Calu3 (cell line): Measurements from ENCODE around the gene FAM13C. TPM values are rescaled to one million over a fixed set of nuclear protein-coding genes. Genes with fewer than 3 reads are reported as not detected.

Experiments
- BruUV-seq: library from RNA; stranded (reverse); fragments of 400-500 nt; replicated peaks from 2 replicates; lab custom pipeline; 2021; lab: Mats Ljungman, UMichigan
- CTCF ChIA-PET: fragments of 300-600 bp; sonication (Branson Sonifier 250); formaldehyde crosslinking; loops from one replicate; lab custom pipeline; 2022; ENCODE audit warnings: antibody characterized with exemption; lab: Charles Lee
- DNase-seq: peaks from one replicate; pipeline ENCODE4 v3.0.0; 2022
- H3K27ac Mint-ChIP-seq: one replicate; pipeline ENCODE4 v1.8.0; 2022; ENCODE audit warnings: mixed read lengths; ENCODE audit not compliant: unreplicated experiment
- H3K27me3 Mint-ChIP-seq: one replicate; pipeline ENCODE4 v1.8.0; 2022; ENCODE audit warnings: mixed read lengths; ENCODE audit not compliant: unreplicated experiment
- H3K36me3 Mint-ChIP-seq: one replicate; pipeline ENCODE4 v1.8.0; 2022; ENCODE audit warnings: mild to moderate bottlenecking, moderate library complexity, mixed read lengths; ENCODE audit not compliant: insufficient read depth, unreplicated experiment
- H3K4me1 Mint-ChIP-seq: one replicate; pipeline ENCODE4 v1.8.0; 2022; ENCODE audit warnings: mild to moderate bottlenecking, low read depth, mixed read lengths; ENCODE audit not compliant: unreplicated experiment
- H3K4me3 Mint-ChIP-seq: one replicate; pipeline ENCODE4 v1.8.0; 2022; ENCODE audit warnings: mild to moderate bottlenecking, low read depth, moderate library complexity, mixed read lengths; ENCODE audit not compliant: unreplicated experiment
- H3K9me3 Mint-ChIP-seq: one replicate; pipeline ENCODE4 v1.8.0; 2022; ENCODE audit warnings: low read depth, mixed read lengths; ENCODE audit not compliant: unreplicated experiment
- intact Hi-C: fragments of 100-400 bp; cut with micrococcal nuclease; formaldehyde crosslinking; loops from one replicate; pipeline ENCODE4 v1.10.0; 2022; ENCODE audit not compliant: unreplicated experiment
- total RNA-seq: library from RNA; stranded (reverse); gene quantifications from 2 replicates; pipeline ENCODE4 v1.2.3, GENCODE V29; 2022
- TF ChIP-seq, protein P1 (sequence below): fragments of 200-600 bp; IDR thresholded peaks from one replicate; pipeline ENCODE4 v1.8.0; 2022; ENCODE audit warnings: antibody characterized with exemption; ENCODE audit not compliant: unreplicated experiment

The FAM13C gene
- total RNA-seq, 1 experiment from 2014 or later: not detected

DNA sequence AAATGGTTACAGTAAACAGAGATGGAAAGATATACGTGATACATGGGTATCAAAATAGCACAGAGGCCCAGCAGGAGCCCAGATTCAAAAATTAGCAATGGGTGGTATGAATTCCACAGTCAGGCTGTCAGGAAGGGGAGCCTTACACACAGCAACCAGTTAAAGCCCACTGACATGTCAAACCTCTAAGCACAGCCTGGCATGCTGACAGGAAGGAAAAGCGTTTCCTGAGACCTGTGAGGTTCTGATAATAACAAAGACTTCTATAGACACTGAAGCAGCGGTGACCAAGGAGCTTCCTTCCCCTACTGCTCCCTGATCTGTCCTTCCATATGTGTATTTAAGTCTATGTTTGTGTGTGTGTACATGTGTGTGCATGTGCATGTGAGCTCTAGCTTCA is 96.0 kb downstream of the FAM13C start:
- no peak for DNase-seq
- BruUV-seq: no TSS peak
- Mint-ChIP-seq H3K27me3 (peaks cover 60% of the 10 kb centered on the region), H3K9me3 (no peaks in the 10 kb centered on the region), H3K36me3 (no peaks in the 10 kb centered on the region), H3K27ac (no peak overlapping the region), H3K4me3 (no peak overlapping the region), H3K4me1 (no peaks in the 10 kb centered on the region)
- TF ChIP-seq, protein P1, sequence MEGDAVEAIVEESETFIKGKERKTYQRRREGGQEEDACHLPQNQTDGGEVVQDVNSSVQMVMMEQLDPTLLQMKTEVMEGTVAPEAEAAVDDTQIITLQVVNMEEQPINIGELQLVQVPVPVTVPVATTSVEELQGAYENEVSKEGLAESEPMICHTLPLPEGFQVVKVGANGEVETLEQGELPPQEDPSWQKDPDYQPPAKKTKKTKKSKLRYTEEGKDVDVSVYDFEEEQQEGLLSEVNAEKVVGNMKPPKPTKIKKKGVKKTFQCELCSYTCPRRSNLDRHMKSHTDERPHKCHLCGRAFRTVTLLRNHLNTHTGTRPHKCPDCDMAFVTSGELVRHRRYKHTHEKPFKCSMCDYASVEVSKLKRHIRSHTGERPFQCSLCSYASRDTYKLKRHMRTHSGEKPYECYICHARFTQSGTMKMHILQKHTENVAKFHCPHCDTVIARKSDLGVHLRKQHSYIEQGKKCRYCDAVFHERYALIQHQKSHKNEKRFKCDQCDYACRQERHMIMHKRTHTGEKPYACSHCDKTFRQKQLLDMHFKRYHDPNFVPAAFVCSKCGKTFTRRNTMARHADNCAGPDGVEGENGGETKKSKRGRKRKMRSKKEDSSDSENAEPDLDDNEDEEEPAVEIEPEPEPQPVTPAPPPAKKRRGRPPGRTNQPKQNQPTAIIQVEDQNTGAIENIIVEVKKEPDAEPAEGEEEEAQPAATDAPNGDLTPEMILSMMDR: no peak
- intact Hi-C loops: no loop called here
- CTCF ChIA-PET: no interaction called here

DNA sequence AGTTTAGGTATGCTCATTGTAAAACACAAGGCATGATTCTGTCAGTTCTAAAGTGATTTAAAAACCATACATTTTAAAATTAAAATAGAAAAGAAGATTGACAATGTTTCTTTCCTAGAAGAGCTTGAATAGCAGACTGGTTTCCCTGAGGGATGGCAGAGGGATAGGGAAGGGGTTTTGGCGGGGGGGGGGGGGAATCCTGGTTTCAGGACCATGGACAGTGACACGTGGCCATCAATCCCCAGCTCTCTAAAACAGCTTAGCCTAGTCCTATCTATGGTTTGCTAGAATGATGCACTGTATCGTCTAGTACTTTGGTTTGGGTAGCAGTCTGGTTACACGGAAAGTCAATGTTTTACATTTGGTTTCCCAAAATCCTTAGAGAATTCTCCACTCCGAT is 97.2 kb downstream of the FAM13C start:
- no peaks in the 10 kb centered on the region for H3K9me3 Mint-ChIP-seq

DNA sequence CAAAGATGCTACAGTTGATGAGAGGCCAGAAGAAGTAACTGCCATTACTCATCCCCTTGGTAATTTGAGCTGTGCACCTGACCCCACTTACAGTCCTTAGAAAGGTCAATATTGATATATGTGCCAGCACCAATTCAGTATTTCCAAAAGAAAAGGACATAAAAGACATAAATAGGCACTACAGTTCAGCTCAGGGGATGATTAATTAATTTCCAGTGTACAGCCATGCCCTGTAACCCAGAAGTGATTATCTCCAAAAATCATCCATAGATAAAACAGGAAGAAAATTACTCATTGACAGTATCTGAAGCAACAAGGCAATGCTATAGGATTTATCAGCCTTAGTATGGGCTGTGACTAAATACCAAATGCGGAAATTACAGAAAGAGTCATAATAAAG is 103.5 kb downstream of the FAM13C start:
- DNase-seq: no peak
- no TSS peak for BruUV-seq
- Mint-ChIP-seq H3K27ac (no peak overlapping the region), H3K27me3 (peaks cover 36% of the 10 kb centered on the region), H3K4me1 (no peaks in the 10 kb centered on the region), H3K9me3 (no peaks in the 10 kb centered on the region), H3K36me3 (no peaks in the 10 kb centered on the region), H3K4me3 (no peak overlapping the region)
- CTCF ChIA-PET: no interaction called here
- intact Hi-C loops: no loop called here
- TF ChIP-seq, protein P1: no peak

More for the DNA sequence above, 97.2 kb downstream of the FAM13C start:
- H3K27ac Mint-ChIP-seq: no peak overlapping the region
- no peak overlapping the region for H3K4me3 Mint-ChIP-seq
- no peaks in the 10 kb centered on the region for H3K4me1 Mint-ChIP-seq
- H3K27me3 Mint-ChIP-seq: peaks cover 48% of the 10 kb centered on the region
- TF ChIP-seq, protein P1: no peak
- H3K36me3 Mint-ChIP-seq: no peaks in the 10 kb centered on the region
- intact Hi-C loops: no loop called here
- DNase-seq: no peak
- BruUV-seq: no TSS peak
- CTCF ChIA-PET: interaction anchor here (0.6 kb wide), 2 partner anchors 187 to 351 kb away, joined by 3 read pairs; no protein-coding TSS in a partner anchor

DNA sequence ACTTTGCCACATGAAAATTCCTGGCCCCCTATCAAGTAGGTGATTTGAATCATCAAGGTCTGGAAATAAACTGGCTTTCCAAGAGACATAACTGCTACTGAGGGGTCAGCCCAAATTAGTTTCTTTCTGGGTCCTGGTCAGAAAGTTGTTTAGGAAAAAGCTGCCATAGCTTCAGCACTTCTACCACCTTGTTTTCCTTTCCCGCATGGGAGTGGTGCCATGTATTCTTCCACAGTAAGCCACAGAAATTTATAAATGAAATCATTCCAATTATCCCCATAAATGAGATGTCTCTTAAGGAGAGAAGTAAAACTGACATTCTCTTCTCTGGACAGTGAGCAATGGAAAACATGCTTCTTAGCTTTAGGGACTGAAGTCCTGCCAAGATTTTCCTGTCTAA is 105.1 kb downstream of the FAM13C start:
- Mint-ChIP-seq H3K36me3 (no peaks in the 10 kb centered on the region), H3K9me3 (no peaks in the 10 kb centered on the region), H3K4me3 (no peak overlapping the region), H3K27ac (no peak overlapping the region), H3K27me3 (peaks cover 37% of the 10 kb centered on the region), H3K4me1 (no peaks in the 10 kb centered on the region)
- no peak for DNase-seq
- CTCF ChIA-PET: interaction anchor here (1.8 kb wide), 1 partner anchor 51 kb away, joined by 4 read pairs; no protein-coding TSS in a partner anchor
- TF ChIP-seq, protein P1: no peak
- intact Hi-C loops: no loop called here
- BruUV-seq: no TSS peak
